GM19397 (cell line): ENCODE data around the gene XYLT1.

Source experiments
- ATAC-seq: cut with Tn5 transposase; IDR thresholded peaks from one replicate; pipeline ENCODE4 v1.9.1; 2021; ENCODE audit warnings: mild to moderate bottlenecking, moderate library complexity; ENCODE audit not compliant: unreplicated experiment

XYLT1 gene

DNA sequence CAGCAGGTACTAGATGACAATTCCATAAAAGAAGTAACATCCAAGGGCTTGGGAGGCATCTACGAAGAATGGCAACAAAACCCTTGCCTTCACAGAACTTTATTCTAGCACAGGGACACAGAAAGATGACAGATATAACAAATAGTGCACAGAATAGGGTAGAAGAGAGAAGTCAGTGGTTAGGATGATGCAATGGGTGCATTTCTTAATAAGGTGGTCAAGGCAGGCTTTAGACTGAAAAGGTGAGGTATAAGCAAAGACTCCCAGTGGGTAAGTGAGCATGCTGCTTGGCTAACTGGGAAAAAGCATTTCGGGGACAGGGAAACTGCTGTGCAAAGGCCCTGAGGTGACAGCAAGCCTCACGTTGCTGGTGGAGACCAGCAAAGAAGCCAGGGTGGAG is 175.9 kb downstream of the XYLT1 start:
- no peak for ATAC-seq

DNA sequence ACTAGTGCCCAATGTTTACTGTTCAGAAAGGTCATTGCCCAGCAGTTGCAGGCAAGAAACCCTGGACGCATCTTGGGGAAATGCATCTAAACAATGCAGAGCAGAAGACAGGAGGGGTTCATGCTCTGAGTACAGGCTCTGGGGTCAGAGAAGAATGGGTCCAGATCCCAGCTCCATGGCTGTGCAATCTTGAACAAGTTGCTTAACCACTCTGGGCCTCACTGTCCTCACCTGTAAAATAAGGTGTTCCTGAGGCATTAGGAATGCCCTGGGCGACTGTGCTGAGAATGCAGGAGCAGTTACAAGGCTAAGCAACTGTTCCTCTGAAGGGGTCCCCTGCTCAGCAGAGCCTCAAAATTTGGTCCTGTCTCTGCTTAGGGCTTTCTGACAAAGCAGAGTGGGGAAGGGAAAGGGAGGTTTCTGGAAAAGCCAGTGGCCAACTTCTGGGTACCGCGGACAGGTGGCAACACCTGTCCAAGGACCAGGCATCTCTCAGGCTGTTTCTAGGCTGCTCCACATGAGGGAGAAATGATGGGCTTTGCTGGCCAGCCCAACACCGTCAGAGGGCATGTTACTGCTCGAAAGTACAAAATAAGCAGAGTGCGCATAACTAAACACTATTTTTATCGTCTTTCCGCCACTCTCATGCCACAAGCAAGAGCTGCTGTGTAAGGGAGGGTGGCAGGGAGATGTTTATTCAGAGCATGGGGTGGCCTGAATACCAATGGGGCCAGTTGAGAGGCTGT is 176.8 kb downstream of the XYLT1 start:
- ATAC-seq = no peak

DNA sequence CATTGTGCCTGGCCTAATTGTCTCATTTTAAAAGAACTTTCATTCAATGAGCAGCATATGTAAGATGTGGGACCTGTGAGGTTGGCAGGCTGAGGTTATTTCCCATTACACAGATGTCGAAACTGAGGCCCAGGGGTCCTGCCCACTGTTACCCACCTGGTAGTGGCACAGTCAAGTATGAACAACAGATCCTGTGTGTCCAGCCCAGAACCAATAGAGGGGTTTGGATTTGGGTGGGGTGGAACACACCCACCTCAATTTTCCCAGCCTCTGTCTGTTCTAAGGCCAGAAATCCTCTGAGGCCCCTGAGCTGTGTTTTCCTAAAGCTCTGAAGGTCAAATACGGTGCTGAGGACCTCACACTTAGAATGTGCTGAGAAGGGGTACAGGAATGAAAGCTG is 179.5 kb downstream of the XYLT1 start:
- no peak for ATAC-seq

- ATAC-seq = no peak
Observed at GRCh38 chr16:17289674-17290635, 180.8 kb downstream of the XYLT1 start.

DNA sequence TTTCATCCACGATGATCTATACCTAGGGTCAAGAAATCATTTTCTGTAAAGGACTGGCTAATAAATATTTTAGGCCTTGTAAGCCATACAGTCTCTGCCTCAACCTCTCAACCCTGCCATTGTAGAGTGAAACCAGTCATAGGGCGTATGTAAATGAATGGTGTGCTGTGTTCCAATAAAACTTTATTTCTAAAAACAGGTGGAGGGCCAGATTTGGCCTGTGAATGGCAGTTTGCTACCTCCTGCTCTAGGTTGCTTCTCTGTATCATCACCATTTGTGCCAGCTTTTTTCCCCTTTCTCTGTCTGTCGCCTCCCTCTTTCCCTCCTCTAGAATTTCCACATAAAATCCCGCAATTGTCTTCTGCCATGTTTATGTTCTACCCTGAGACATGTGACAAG is 181.7 kb downstream of the XYLT1 start:
- no peak for ATAC-seq

DNA sequence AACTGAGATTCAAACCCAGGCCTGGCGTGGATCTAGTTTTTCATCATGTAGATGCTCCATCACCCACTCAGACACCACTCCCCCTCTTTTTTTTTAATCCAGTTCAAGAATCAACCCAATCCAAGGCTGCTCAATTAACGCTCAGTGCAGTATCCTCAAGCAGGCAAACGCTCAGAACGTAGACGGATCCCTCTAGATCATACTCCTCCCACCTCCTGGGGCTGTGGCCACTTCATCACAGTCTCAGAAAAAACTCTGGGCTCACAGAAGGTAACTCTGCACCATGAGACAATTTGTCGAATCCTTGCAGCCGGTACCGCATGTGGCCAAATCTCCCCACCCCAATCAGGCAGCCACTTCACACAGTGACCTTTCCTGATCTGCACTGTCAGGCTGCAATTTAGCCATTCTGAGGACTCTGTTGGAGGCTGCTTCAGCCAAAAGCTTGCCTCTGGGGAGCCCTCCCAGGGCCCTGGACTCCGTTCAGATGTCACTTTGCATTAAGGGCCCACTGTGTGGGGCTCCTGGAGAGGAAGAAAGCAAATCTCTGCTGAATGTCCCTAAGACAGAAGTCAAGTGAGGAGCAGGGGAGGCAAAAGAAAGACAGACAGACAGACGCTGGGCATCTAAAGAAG is 183.5 kb downstream of the XYLT1 start:
- no peak for ATAC-seq

GRCh38 chr16:17286443-17286842 is 184.3 kb downstream of the XYLT1 start:
- ATAC-seq = no peak

DNA sequence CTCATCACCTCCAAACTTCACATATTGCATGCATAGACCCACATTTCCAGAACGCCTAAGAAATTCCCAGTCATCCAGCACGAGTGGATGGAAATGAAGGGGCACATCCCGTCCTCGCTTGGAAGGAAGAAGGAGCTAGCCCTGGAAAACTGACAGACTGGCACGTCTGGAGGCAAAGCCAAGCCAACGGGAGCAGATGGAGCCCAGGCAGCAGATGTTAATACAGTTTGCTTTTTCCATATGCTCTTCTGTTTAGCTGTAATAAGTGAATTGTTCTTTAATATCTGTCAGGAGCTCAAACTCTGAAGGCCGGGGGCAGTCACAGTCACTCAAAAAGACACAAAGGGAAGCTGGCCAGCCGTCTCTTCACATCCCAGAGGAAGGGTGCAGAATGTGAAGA is 187.7 kb downstream of the XYLT1 start:
- ATAC-seq = no peak

DNA sequence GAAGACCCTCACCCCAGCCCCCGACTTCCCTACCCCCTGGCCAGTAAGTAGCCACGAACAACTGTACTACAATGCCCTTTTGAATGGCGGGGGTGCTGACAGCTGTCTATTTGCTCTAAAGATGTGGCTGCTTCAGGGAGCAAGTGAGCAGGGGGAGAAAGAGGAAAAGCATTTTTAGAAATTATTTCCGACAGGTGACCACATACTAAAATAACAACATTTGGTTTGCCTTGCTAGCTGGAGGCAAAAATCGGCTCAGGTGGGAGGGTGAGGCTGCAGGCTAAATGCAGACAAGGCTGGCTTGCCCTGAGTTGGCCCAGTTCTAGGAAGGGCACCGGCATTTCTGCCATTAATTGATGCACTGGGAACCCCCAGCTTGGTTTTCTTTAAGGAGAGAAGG is 188.5 kb downstream of the XYLT1 start:
- no peak for ATAC-seq

- ATAC-seq = no peak
Observed at GRCh38 chr16:17281052-17281451, 189.7 kb downstream of the XYLT1 start.

GRCh38 chr16:17278988-17279387 is 191.8 kb downstream of the XYLT1 start:
- ATAC-seq = no peak

GRCh38 chr16:17277981-17278381 is 192.8 kb downstream of the XYLT1 start:
- no peak for ATAC-seq

- no peak for ATAC-seq
Observed at GRCh38 chr16:17276610-17277009, 194.2 kb downstream of the XYLT1 start.

GRCh38 chr16:17276010-17276530 is 194.7 kb downstream of the XYLT1 start:
- ATAC-seq = no peak

DNA sequence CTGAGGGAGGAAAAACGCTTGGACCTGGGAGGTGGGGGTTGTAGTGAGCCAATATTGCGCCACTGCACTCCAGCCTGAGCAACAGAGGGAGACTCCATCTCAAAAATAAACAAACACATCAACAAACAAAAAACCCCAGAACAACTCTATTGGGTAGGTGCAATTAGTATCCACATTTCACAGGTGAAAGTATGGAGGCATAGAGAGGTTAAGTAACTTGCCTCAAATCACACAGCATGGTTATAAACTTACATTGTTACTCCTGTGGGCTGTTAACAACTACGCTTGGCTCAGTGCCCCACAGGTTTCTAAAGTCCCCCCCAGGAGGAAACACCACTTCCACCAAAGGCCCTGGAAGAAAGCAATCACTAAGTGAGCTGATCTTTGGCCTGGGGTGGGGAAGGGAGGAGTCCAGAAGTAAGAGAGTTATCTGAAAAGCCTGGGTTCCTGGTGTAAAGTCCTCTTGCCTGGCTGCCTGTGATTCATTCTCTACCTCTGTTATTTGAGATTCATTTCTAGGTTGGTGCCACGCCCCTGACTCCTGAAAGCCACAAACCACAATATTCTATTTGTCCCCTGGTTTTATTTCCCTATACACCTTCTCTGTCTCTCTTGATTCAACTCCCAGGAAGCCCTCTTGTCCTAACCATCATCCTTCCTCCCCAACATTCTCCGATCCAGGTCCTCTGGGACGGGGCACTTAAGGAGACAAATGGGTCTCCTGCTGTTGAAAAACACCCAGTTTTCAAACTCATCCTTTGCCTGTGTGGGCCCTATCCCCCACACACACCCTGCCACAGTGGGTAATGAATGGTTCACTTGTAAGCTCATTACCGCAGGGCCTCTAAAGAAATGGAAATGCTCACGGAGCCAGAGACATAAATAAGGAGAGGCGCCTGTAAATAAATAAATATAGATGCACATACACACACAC is 195.4 kb downstream of the XYLT1 start:
- no peak for ATAC-seq

- no peak for ATAC-seq
Observed at GRCh38 chr16:17273142-17273561, 197.6 kb downstream of the XYLT1 start.

GRCh38 chr16:17272716-17273115 is 198.0 kb downstream of the XYLT1 start:
- no peak for ATAC-seq

GRCh38 chr16:17271687-17272086 is 199.1 kb downstream of the XYLT1 start:
- no peak for ATAC-seq

GRCh38 chr16:17270683-17271109 is 200.1 kb downstream of the XYLT1 start:
- no peak for ATAC-seq

DNA sequence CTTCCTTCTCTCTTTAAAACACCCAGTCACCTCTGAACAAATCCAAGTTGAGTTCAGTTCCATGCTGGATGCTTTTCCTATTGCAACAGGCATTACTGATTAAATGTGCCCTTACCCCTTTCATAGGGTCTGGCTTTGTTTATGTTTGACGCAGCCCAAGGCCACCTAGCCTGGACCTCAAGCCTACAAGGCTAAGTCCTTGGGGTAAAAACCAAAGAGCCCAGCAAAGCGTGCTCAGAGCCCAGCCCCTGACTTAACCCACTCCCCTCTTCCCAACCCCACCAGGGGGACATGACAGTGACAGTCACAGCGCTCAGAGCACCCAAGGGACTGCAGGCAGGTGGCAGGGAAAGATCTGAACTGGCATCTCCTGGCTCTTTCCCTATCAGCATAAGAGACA is 200.6 kb downstream of the XYLT1 start:
- ATAC-seq = no peak
